H9 (cell line): ENCODE data around the gene DNMT3L. TPM values are rescaled to one million over a fixed set of nuclear protein-coding genes. Genes with fewer than 3 reads are reported as not detected.

Source experiments
- DNase-seq: peaks from one replicate; pipeline ENCODE4 v3.0.0-alpha.2; 2017
- H2AFZ ChIP-seq: one replicate; pipeline ENCODE4 v1.6.1; 2013; ENCODE audit warnings: mild to moderate bottlenecking, low read length, control low read depth, moderate library complexity
- H2AK5ac ChIP-seq: 2 replicates; pipeline ENCODE4 v1.6.1; 2013; ENCODE audit warnings: low read length, control low read depth, mixed read lengths; ENCODE audit not compliant: insufficient read length
- H2BK120ac ChIP-seq: one replicate; pipeline ENCODE4 v1.6.1; 2013; ENCODE audit warnings: low read depth, mild to moderate bottlenecking, low read length, control low read depth, inconsistent platforms; ENCODE audit not compliant: poor library complexity, severe bottlenecking
- H2BK12ac ChIP-seq: 2 replicates; pipeline ENCODE4 v1.6.1; 2013; ENCODE audit warnings: low read length, control low read depth, mixed read lengths, low read depth; ENCODE audit not compliant: insufficient read length
- H2BK15ac ChIP-seq: 2 replicates; pipeline ENCODE4 v1.6.1; 2013; ENCODE audit warnings: low read depth, low read length, control low read depth
- H2BK20ac ChIP-seq: one replicate; pipeline ENCODE4 v1.6.1; 2013; ENCODE audit warnings: low read depth, mild to moderate bottlenecking, low read length, control low read depth, inconsistent platforms; ENCODE audit not compliant: poor library complexity, severe bottlenecking
- H2BK5ac ChIP-seq: 2 replicates; pipeline ENCODE4 v1.6.1; 2013; ENCODE audit warnings: low read length, control low read depth, mixed read lengths; ENCODE audit not compliant: insufficient read length
- H3K14ac ChIP-seq: 2 replicates; pipeline ENCODE4 v1.6.1; 2013; ENCODE audit warnings: low read length, control low read depth; ENCODE audit not compliant: insufficient read depth
- H3K18ac ChIP-seq: 2 replicates; pipeline ENCODE4 v1.6.1; 2013; ENCODE audit warnings: low read depth, mild to moderate bottlenecking, mixed read lengths, low read length, control low read depth; ENCODE audit not compliant: insufficient read length
- H3K23ac ChIP-seq: 2 replicates; pipeline ENCODE4 v1.6.1; 2013; ENCODE audit warnings: low read length, control low read depth, mixed read lengths, low read depth; ENCODE audit not compliant: insufficient read length
- H3K23me2 ChIP-seq: 2 replicates; pipeline ENCODE4 v1.6.1; 2013; ENCODE audit warnings: low read depth, mild to moderate bottlenecking, mixed read lengths, low read length, control low read depth; ENCODE audit not compliant: insufficient read length, poor library complexity, severe bottlenecking
- H3K27ac ChIP-seq: 2 replicates; pipeline ENCODE4 v1.5.1; 2013; ENCODE audit warnings: low read length, control low read depth, mixed read lengths, low read depth; ENCODE audit not compliant: insufficient read length
- H3K27me3 ChIP-seq: 2 replicates; pipeline ENCODE4 v1.6.1; 2013; ENCODE audit warnings: low read length, control low read depth, inconsistent platforms; ENCODE audit not compliant: insufficient read depth
- H3K4ac ChIP-seq: 2 replicates; pipeline ENCODE4 v1.6.1; 2013; ENCODE audit warnings: low read depth, mild to moderate bottlenecking, control low read depth, inconsistent platforms, low read length, moderate library complexity
- H3K4me1 ChIP-seq: 2 replicates; pipeline ENCODE4 v1.6.1; 2013; ENCODE audit warnings: low read length, control low read depth, inconsistent platforms; ENCODE audit not compliant: insufficient read depth
- H3K4me2 ChIP-seq: 2 replicates; pipeline ENCODE4 v1.6.1; 2013; ENCODE audit warnings: low read length, control low read depth, mixed read lengths; ENCODE audit not compliant: insufficient read length, insufficient read depth
- H3K56ac ChIP-seq: 2 replicates; pipeline ENCODE4 v1.6.1; 2013; ENCODE audit warnings: low read depth, mild to moderate bottlenecking, mixed read lengths, low read length, control low read depth; ENCODE audit not compliant: insufficient read length
- H3K79me1 ChIP-seq: 2 replicates; pipeline ENCODE4 v1.6.1; 2013; ENCODE audit warnings: low read depth, mild to moderate bottlenecking, moderate library complexity, low read length, control low read depth, inconsistent platforms; ENCODE audit not compliant: insufficient read depth, poor library complexity, severe bottlenecking
- H3K79me2 ChIP-seq: 2 replicates; pipeline ENCODE4 v1.6.1; 2013; ENCODE audit warnings: low read length, control low read depth, inconsistent platforms; ENCODE audit not compliant: insufficient read depth
- H3K9ac ChIP-seq: 2 replicates; pipeline ENCODE4 v1.6.1; 2013; ENCODE audit warnings: low read length, control low read depth, mixed read lengths; ENCODE audit not compliant: insufficient read length; ENCODE audit errors: extremely low read depth
- H3K9me3 ChIP-seq: one replicate; pipeline ENCODE4 v1.6.1; 2013; ENCODE audit warnings: low read depth, low read length, inconsistent platforms; ENCODE audit not compliant: control insufficient read depth
- H3T11ph ChIP-seq: one replicate; pipeline ENCODE4 v1.6.1; 2013; ENCODE audit warnings: mild to moderate bottlenecking, low read length, control low read depth, inconsistent platforms
- H4K20me1 ChIP-seq: one replicate; pipeline ENCODE4 v1.6.1; 2013; ENCODE audit not compliant: control insufficient read depth, insufficient read length, insufficient read depth
- H4K5ac ChIP-seq: 2 replicates; pipeline ENCODE4 v1.6.1; 2013; ENCODE audit warnings: low read depth, mild to moderate bottlenecking, mixed read lengths, low read length, control low read depth; ENCODE audit not compliant: insufficient read length
- H4K8ac ChIP-seq: replicated peaks from 2 replicates; pipeline ENCODE4 v1.6.1; 2013; ENCODE audit warnings: low read length, control low read depth, mixed read lengths, low read depth; ENCODE audit not compliant: insufficient read length
- H4K91ac ChIP-seq: 2 replicates; pipeline ENCODE4 v1.6.1; 2013; ENCODE audit warnings: low read depth, mild to moderate bottlenecking, moderate library complexity, mixed read lengths, low read length, control low read depth; ENCODE audit not compliant: insufficient read length
- H3K27ac Mint-ChIP-seq, 3 experiments: 2 replicates in 2 of 3; 3 replicates in 1 of 3; pipeline ENCODE4 v1.8.0; 2020 to 2021; ENCODE audit warnings: mixed read lengths in 3 of 3, mild to moderate bottlenecking in 1 of 3, moderate library complexity in 1 of 3
- H3K27me3 Mint-ChIP-seq: 2 replicates; pipeline ENCODE4 v1.8.0; 2021; ENCODE audit warnings: low read depth, mild to moderate bottlenecking, moderate library complexity, mixed read lengths
- H3K36me3 Mint-ChIP-seq, 3 experiments: 2 replicates in 2 of 3; 3 replicates in 1 of 3; pipeline ENCODE4 v1.8.0; 2020 to 2021; ENCODE audit warnings: low read depth in 3 of 3, mixed read lengths in 3 of 3; ENCODE audit not compliant: insufficient read depth in 1 of 3
- H3K4me1 Mint-ChIP-seq, 2 experiments: 2 replicates each; pipeline ENCODE4 v1.8.0; 2020; ENCODE audit warnings: mixed read lengths in 2 of 2
- H3K4me3 Mint-ChIP-seq, 2 experiments: 2 replicates in 1 of 2; 3 replicates in 1 of 2; pipeline ENCODE4 v1.8.0; 2020 to 2021; ENCODE audit warnings: mild to moderate bottlenecking in 2 of 2, mixed read lengths in 2 of 2, moderate library complexity in 1 of 2
- H3K9me3 Mint-ChIP-seq, 2 experiments: 2 replicates in 1 of 2; 3 replicates in 1 of 2; pipeline ENCODE4 v1.8.0; 2020; ENCODE audit warnings: mild to moderate bottlenecking in 2 of 2, mixed read lengths in 2 of 2, moderate library complexity in 1 of 2
- CTCF ChIP-seq: fragments of 200-600 bp; sonication (generic); conservative IDR thresholded peaks from 3 replicates; pipeline ENCODE4 v1.8.0; 2021; ENCODE audit warnings: antibody characterized with exemption, mild to moderate bottlenecking
- WGBS: extraction: QIAGEN DNeasy Blood & Tissue Kit; methylation state at CpG from one replicate; pipeline ENCODE4 v1.1.7; 2013; ENCODE audit warnings: missing lambda C conversion rate, low lambda C conversion rate, mixed read lengths; ENCODE audit not compliant: insufficient read length; ENCODE audit errors: extremely low coverage; 5-methylcytosine and 5-hydroxymethylcytosine counted together
- total RNA-seq: library from RNA; stranded (reverse); gene quantifications from 2 replicates; pipeline ENCODE4 v1.2.1, GENCODE V29; 2021

DNMT3L gene
- total RNA-seq, 1 experiment from 2014 or later = 0.77 TPM

GRCh38 chr21:44305691-44306090 lies 44.0 kb upstream of the DNMT3L start:
- Histone ChIP-seq H3K23me2 (peaks cover 3% of the 10 kb centered on the region), H3K23ac (no peak overlapping the region), H3K9ac (no peak overlapping the region), H2BK15ac (no peak overlapping the region), H2BK120ac (no peak overlapping the region), H3K79me2 (no peaks in the 10 kb centered on the region), H3T11ph (no peak overlapping the region), H2BK5ac (no peak overlapping the region), H2AFZ (no peak overlapping the region), H4K91ac (no peak overlapping the region), H3K9me3 (no peaks in the 10 kb centered on the region), H3K56ac (no peak overlapping the region), H3K18ac (no peak overlapping the region), H3K27me3 (no peaks in the 10 kb centered on the region), H2AK5ac (no peak overlapping the region), H2BK20ac (no peak overlapping the region), H3K4me1 (no peaks in the 10 kb centered on the region), H3K27ac (no peak overlapping the region), H3K14ac (no peak overlapping the region), H3K4ac (no peak overlapping the region), H3K4me2 (no peak overlapping the region), H4K20me1 (no peaks in the 10 kb centered on the region), H2BK12ac (no peak overlapping the region), H4K5ac (no peak overlapping the region), H4K8ac (no peak overlapping the region), H3K79me1 (no peaks in the 10 kb centered on the region)
- no CpG with 5 or more reads among the region's 9 CpGs for WGBS
- no peak for DNase-seq
- Mint-ChIP-seq H3K27me3 (no peaks in the 10 kb centered on the region; the same call in none of the 2 replicates), H3K4me3 (no peak overlapping the region), H3K27ac (no peak overlapping the region), H3K9me3 (no peaks in the 10 kb centered on the region), H3K36me3 (peaks cover 2 to 17% (median 14%) of the 10 kb centered on the region in 3 experiments; a peak in 6 of 7 replicates), H3K4me1 (peaks cover 16 to 36% of the 10 kb centered on the region in 2 experiments)
- no peak for TF ChIP-seq CTCF
